ENCODE results near the gene DENND1C.

The DENND1C gene, protein sequence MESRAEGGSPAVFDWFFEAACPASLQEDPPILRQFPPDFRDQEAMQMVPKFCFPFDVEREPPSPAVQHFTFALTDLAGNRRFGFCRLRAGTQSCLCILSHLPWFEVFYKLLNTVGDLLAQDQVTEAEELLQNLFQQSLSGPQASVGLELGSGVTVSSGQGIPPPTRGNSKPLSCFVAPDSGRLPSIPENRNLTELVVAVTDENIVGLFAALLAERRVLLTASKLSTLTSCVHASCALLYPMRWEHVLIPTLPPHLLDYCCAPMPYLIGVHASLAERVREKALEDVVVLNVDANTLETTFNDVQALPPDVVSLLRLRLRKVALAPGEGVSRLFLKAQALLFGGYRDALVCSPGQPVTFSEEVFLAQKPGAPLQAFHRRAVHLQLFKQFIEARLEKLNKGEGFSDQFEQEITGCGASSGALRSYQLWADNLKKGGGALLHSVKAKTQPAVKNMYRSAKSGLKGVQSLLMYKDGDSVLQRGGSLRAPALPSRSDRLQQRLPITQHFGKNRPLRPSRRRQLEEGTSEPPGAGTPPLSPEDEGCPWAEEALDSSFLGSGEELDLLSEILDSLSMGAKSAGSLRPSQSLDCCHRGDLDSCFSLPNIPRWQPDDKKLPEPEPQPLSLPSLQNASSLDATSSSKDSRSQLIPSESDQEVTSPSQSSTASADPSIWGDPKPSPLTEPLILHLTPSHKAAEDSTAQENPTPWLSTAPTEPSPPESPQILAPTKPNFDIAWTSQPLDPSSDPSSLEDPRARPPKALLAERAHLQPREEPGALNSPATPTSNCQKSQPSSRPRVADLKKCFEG

DNA sequence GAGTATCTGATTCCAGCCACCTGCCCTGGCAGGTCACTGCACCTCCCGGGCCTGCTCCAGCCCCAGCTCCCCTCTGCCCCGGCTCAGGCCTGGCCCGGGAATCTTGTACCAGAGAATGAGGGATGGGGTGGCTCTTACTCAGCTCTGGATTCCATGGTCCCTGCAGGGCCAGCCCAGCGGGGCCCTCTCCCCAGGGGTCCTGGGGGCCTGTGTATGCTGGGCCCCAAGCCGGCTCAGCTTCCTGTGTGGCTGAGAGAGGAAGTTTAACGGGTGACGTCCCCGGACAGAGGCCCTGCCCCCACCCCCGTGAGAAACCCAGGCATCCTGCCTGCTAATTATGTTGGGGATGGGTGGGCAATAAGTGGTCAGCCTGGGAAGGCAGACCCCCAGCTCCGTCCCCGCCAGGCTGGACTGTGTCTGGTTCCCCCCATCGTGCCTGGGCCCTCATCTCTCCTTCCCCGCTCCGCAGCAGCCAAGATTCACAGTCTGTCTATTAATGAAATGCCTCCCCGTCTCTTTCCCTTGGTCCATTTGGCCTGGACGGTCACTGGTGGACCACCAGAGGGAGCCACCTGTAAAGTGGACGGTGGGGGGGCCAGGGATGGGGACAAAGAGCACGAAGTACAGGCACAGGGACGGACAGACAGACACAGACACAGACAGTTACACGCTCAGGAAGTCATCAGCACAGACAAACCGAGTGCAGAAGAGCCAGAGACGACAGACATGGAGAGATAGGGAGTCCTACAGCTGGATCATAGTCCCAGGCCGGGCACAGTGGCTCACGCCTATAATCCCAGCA is at the start of gene DENND1C:
Gene DENND1C (minus strand): TSS at position 247 of the 802 bp plus-strand sequence. CDS start 92 bp downstream, at position 155.
- peak; percentile 67 for DNase-seq

DNA sequence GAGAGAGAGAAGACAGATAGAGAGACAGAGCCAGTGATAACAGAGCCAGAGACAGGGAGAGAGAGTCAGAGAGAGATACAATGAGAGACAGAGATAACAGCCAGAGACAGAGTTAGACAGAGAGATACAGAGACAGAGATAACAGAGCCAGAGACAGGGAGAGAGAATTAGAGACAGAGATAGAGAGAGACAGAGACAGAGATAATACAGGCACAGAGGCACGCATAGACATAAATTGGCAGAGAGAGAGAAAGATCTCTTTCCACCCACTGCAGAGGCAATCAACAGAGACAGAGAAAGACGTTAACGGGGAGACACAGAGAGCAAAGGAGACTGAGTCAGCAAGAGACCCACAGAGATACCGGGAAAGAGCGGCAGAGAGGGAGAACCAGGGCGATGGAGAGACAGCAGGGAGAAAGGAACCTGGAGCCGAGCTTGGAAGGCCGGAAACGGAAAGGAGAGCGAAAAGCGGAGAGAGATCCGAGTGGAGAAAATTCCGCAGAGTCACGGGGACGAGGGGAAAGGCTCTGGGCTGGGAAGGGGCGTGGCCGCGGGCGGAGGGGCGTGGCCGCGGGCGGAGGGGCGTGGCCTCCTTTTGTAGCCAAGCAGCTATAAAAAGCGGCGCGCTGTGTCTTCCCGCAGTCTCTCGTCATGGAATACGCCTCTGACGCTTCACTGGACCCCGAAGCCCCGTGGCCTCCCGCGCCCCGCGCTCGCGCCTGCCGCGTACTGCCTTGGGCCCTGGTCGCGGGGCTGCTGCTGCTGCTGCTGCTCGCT is 49.0 kb upstream of the DENND1C start, which contains the start of gene TNFSF9:
Gene TNFSF9 (plus strand): TSS at position 641 of the 777 bp plus-strand sequence. CDS start 11 bp downstream, at position 652.
- peak; percentile 85 for DNase-seq

DNA sequence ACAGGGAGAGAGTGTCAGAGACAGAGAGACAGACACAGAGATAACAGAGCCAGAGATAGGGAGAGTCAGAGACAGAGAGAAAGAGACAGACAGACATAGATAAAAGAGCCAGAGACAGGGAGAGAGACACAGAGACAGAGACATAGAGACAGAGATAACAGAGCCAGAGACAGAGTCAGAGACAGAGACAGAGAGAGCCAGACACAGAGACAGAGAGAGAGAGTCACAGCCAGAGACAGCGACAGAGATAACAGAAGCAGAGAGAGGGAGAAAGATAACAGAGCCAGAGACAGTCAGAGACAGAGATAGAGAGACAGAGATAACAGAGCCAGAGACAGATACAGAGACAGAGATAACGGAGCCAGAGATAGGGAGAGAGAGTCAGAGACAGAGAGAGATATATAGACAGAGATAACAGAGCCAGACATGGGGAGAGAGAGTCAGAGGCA is 48.4 kb upstream of the DENND1C start:
- DNase-seq, result no peak

DNA sequence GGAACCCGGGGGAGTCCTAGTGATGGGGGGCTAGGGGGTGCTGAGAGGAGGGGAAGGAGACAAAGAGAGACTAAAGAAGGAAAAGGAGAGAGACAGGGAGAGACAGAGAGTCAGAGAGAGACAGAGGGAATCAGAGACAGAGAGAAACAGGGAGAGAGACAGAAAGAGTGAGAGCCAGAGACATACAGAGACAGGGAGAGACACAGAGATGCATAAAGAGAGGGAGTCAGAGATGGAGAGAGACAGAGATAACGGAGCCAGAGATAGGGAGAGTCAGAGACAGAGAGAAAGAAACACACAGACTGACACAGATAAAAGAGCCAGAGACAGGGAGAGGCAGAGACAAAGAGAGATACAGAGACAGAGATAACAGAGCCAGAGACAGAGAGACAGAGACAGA is 47.8 kb upstream of the DENND1C start:
- DNase-seq, result no peak

DNA sequence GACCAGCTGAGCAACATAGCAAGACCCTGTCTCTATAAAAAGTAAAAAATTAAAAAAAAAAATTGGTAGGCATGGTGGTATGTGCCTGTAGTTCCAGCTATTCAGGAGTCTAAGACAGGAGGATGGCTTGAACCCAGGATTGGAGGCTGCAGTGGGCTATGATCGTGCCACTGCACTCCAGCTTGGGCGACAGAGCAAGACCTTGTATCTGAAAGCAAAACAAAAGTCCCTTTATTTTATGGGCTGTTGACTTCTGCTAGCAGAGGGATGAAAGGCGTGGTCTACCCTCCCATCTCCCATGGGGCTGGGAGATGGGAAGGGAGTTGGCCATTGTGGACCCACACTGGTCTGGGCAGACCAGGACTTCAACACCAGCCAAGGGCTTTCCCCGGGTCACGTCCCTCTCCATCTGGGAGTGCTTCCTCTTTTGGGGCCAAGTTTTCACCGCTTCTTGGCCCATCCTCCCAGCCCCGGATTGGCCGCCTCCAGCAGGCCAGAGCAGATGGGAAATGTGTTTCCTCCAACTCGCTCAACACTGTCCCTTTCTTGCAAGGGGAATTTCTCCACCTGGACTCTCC is 47.0 kb upstream of the DENND1C start:
- DNase-seq, result no peak

DNA sequence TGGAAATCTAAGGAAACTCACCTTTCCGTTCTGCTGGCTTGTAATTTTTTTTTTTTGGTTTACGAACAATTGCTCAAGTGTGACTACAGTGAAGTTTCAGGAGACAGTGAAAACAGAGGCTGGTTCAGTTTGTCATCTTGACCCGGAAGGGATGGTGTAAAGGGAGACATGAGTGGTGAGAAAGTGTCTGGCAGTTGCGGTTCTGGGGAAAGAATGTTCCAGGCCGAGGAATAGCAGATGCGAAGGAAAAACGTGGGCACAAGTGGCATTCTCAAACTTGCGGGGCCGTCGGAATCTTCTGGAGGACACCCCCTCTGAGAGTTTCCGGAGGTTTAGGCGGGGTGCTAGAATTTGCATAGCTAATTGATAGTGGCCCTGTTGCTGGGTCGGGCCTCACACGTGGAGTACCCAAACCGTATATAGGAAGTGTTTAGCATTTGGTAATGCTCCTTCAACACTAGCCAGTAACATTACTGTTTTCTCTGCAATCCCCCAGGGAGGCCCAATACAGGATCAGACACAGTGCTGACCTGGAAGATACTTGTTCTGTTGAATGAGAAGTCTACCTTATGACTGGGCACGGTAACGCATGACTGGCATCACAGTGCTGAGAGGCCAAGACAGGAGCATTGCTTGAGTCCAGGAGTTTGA is 46.4 kb upstream of the DENND1C start:
- no peak for DNase-seq

DNA sequence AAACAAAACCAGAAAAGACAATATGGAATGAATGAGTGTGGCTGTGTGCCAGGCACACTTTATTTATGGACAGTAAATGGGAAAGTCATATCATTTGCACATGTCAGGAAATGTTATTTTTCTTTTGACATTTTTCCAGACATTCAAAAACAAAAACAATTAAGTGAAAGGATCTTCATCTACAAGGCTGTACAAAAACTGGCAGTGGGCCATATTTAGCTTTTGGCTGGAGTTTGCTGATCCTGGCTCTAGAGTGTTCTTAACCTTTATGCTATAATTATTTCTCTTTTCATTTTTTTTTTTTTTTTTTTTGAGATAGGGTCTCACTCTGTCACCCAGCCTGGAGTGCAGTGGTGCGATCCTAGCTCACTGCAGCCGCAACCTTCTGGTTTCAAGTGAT is 42.7 kb upstream of the DENND1C start:
- DNase-seq, result no peak

DNA sequence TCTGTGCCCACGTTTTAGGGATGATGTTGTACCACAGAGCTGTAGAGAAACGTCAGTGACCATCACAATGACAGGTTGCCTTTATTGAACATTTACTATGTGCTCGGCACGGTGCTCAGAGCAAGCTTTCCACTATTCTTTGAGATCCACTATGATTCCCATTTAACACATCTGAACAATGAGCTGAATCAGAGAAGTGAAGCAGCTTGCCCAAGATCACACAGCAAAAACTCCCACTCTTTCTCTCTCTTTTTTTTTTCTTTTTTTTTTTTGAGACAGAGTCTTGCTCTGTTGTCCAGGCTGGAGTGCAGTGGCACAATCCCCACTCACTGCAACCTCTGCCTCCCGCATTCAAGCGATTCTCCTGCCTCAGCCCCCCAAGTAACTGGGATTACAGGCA is 41.1 kb upstream of the DENND1C start:
- no peak for DNase-seq

DNA sequence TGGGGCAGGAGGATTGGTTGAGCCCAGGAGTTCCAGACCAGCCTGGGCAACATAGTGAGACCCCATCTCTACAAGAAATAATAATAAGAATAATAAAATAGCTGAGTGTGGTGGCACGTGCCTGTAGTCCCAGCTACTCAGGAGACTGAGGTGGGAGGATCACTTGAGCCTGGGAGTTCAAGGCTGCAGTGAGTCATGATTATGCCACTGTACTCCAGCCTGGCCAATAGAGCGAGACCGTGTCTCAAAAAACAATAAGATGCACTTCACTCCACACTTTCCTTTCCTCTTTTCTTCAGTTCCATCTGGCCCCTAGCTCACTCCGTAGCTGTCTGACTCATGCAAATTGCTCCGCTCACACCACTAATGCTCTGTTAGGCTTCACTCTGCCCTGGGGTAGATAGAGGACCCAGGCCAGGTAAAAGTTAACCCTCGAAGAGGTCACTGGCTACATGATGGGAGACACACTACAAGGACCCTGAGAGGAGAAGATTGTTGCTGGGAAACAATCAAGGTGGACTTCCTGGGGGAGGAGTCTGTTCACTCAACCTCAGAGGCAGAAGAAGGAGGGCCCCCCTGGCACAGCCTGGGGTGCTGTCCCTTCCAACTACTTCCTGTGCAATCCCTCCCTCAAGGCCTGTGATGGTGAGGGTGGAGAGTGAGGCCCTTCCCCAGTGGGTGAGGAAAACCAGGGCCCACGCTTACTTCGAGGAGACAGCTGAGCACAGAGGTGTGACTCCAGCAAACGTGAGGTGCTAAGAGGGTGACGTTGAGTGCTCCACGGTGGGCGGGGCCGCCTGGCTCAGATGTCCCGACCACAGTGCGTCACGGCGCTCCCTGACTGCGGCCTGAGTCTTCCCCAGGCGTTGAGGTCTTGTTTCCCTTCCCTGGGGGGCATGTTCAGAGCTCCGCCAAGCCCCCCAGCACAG is 40.4 kb upstream of the DENND1C start:
- peak; percentile 76 for DNase-seq

DNA sequence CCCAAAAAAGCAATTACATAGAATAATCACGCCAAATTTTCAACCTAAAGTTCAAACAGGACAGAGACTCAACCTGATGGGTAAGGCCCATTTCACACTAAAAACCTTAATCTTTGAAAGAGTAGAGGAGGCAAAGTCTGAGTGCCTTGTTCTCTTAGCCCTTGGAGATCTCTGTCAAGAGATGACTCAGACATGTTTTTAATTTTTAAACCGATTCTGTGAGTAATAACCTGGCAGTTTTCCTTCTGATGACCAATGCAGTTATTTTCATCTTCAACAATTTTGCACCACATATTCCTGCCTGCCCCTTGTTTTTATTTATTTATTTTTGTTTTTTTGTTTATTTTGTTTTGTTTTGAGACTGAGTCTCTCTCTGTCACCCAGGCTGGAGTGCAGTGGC is 37.7 kb upstream of the DENND1C start:
- no peak for DNase-seq

DNA sequence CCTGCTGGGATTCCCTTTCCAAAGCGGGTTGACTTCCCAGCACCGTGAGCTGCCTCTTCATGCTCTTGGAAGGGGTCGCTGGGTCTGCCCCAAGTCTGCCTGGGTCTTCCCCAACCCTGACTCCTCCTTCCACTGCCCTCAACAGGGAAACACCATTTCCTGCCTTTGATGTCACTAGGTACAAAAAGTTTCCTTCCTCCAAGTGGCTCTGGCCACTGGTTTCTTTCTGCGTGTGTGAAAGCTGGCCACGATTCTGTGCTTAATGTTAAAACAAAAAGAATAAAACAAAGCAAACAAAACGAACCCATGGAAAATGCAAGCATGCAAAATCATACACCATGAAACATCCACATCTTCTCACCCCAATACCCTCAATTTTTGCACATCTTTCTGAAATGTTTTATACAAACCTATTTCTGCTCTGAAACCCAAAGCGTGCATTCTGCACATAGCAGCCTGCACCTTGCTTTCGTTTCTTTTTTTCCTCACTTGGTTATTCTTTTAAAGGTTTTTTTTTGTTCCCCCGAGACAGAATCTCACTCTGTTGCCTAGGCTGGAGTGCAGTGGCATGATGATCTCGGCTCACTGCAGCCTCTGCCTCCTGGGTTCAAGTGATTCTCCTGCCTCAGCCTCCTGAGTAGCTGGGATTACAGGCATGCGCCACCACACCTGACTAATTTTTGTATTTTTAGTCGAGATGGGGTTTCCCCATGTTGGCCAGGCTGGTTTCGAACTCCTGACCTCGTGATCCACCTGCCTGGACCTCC is 36.7 kb upstream of the DENND1C start:
- no peak for DNase-seq

DNA sequence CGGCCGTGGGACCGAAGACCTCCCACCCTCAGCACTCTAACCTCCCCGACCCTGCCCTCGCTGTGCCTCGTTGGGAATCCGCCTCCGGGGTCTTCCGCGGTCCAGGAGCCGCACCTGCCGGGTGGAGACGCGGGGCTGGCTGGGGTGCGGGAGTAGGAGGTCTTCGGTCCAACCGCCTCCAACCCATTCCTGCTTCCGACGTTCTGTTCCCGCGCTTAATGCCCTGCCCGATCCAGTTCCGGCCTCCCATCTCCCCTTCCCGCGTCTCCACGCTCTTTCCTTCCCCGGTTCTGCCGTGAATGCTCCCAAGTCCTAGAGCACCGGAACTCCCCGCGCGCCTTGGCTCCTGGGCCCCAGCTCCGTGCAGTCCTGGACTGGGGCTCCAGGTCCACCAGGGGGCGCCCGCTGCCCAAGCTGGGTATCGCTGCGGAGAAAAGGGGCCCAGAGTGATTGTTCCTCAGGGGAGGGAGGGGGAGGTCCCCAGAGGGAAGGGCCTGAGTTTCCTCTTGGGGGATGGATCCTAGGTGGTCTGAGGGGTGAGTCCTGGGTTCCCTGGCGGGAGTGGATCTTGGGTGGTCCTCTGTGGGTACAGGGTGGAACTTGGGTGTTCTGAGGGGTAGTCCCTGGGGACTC is 35.2 kb upstream of the DENND1C start:
- DNase-seq, result peak; percentile 94

DNA sequence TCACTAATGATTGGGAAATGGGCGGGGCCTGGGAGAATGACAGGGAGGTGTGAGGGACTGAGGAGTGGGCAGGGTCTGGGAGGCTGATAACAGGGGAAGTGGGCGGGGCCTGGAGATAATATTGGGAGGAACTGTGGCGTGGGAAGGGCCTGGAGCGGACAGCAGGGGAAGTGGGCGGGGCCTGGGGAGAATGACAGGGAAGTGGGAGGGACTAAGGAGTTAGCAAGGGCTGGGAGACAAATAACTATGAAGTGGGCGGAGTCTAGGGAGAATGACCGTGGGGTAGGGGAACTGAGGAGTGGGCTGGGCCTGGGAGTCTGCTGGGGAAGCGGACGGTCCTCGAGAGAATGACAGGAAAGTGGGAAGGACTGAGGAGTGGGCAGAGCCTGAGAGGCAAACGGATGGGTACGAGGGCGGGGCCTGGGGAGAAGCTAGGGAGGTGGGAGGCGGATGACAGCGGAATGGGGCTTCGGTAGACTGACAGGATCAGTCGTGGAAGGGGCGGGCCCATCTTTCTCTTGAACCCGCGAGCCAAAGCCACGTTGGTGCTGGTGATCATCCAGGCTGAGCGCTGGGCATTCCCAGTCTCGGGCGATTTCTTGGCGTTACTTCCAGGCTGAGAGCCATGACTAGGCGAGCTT is 34.6 kb upstream of the DENND1C start:
- DNase-seq, result peak; percentile 54

DNA sequence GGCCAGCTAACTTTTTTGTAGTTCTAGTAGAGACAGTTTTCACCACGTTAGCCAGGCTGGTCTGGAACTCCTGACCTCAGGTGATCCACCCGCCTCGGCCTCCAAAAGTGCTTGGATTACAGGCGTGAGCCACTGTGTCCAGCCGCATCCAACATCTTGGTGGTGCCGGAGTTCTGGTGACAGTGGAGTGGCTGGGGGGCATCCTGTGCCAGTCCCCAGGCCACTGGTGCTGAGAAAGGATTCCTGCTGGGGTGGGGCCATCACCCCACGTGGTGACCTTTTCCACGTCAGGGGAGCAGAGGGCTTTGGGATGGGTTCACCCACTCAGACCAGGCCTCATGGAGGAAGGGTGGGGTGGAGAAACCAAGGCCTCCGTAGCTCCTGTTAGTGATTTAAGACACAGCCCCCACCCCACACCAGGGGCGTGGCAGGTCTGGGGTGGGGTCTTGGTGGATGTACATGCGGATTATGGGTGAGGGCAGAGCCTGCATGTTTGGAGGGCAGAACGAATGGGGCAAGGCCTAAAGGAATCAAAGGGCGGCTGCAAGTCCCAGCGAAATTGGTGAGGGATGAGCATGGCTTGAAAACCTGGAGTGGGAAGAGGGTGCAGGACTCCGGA is 33.4 kb upstream of the DENND1C start:
- DNase-seq, result no peak

DNA sequence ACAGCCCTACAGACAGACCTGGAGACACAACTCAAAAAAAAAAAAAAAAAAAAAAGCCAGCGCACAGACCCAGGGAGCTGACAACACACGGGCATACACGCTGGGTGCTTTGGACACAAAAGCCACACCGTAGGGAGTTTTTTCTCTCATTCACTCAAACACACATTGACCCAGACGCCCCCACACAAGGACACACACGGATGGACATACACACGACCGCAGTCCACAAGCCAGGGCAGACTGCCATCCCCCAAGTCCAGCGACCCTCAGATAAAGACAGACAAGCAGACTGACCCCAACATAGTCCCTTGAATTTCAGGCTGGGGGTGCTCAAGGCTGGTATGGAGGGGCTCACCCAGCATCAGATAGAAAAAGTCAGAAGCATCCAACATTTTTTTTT is 32.5 kb upstream of the DENND1C start:
- DNase-seq, result no peak

DNA sequence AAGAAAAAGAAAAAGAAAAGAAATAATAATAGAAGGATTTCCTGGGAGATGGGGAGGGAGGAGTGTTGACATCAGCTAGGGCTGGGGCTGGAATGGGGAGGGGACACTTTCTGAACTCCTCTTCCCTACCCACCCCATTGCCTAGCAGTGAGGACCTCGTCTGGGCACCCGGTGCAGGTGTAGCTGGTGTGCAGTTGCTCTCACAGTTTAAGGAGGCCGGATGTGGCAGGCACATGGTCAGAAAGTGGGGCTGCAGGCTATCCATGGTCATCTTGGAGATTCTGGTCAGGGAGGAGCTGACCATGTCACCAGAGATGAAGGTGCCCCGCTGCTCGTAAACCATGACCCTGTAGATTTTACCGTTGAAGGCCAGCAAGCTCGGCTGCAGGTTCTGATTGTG is 29.0 kb upstream of the DENND1C start:
- no peak for DNase-seq

DNA sequence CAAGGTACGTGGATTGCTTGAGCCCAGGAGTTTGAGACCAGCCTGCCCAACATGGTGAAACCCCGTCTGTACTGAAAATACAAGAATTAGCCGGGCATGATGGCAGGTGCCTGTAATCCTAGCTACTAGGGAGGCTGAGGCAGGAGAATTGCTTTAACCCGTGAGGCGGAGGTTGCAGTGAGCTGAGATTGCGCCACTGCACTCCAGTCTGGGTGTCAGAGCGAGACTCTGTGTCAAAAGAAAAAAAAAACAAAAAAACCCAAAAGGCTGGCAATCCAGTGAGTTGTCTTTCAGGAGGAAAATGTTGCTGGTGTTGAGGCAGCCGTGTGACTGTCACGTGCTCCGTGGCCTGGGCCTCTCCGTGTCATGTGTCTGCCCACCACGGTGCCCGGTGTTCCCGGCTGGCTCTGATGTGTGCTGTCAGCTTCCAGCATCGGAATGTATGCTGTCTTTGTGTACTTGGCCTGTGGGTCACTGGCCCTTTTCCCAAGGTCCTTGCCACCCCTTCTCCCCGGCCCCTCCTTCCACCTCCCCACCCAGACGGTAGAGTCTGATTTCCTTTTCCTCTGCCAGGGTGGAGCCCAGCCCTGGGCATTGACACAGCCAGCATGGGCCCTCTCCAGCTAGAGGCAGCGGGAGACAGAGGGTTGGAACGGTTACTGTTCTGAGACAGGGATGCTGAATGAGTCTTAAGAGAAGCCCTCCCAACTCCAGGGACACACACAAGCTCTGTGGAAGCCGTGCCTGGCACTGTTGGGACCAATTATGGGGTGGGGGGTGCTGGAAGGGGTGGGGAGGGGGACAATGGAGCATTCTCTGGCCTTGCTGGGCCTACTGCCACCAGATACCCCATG is 27.8 kb upstream of the DENND1C start:
- no peak for DNase-seq

Measured in activated CD8-positive, alpha-beta memory T cell treated with anti-CD3 and anti-CD28 coated beads, Interleukin-2, amount 50 U/mL, for 4 hours (primary cell).